K562 (cell line): Measurements from ENCODE around the gene FAM124B.

Experiments
- ADNP ChIP-seq: fragments of 200-800 bp; sonication (Bioruptor generic); IDR thresholded peaks from 2 replicates; pipeline ENCODE4 v1.6.1; 2016; ENCODE audit warnings: missing genetic modification characterization, missing compliant biosample characterization
- ARNT ChIP-seq, 2 experiments: fragments of 450-650 bp; IDR thresholded peaks; 2 replicates each; pipeline ENCODE4 v1.6.1; 2016; ENCODE audit warnings: mild to moderate bottlenecking in 1 of 2
- EZH2 ChIP-seq: IDR thresholded peaks from 2 replicates; pipeline ENCODE4 v1.6.1; 2012; ENCODE audit warnings: low read depth, mild to moderate bottlenecking, inconsistent platforms, low read length, borderline replicate concordance
- PHF20 ChIP-seq: fragments of 450-650 bp; IDR thresholded peaks from 2 replicates; pipeline ENCODE4 v1.6.1; 2018; ENCODE audit not compliant: partially characterized antibody
- SP1 ChIP-seq: sonication (generic); formaldehyde crosslinking; IDR thresholded peaks from 2 replicates; pipeline ENCODE4 v1.8.1; 2022; ENCODE audit warnings: mild to moderate bottlenecking, missing genetic modification reagents
- WHSC1 ChIP-seq: IDR thresholded peaks from one replicate; pipeline ENCODE4 v1.6.1; 2012; ENCODE audit warnings: low read length, control low read depth, inconsistent platforms
- ZC3H8 ChIP-seq: fragments of 450-650 bp; IDR thresholded peaks from 2 replicates; pipeline ENCODE4 v1.6.1; 2017

DNA sequence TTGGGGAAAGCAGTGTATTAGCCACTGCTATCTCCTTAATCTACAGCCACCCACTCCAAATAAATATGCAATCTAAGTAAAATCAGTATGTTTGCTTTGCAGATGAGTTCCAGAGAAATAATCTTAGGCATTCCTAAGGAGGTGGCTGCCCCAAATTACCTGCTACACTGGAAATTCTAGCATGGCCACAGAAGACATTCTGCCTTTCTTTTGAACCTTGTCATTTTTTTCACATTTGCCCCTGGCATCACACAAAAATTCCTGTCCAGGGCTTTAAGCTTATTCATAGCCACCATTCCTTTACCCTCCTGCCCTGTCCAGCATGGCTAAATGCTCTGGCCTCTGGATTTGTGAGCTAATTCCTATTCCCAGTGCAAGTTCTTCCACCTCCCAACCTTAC, 36.8 kb upstream of the FAM124B start:
- no peak for TF ChIP-seq EZH2
- no peak for TF ChIP-seq ZC3H8
- TF ChIP-seq PHF20 = no peak
- TF ChIP-seq SP1 (CRISPR knock-in tag) = no peak
- no peak for TF ChIP-seq ADNP
- TF ChIP-seq WHSC1 = no peak
- no peak for TF ChIP-seq ARNT (IDR thresholded peaks at IDR 0.05)
